Fibroblast of lung (primary cell): ENCODE measurements around the gene SLAMF1.

Experiments
- EZH2 ChIP-seq: IDR thresholded peaks from 2 replicates; pipeline ENCODE4 v1.5.1; 2012; ENCODE audit warnings: low read length, control low read depth, mild to moderate bottlenecking; ENCODE audit errors: missing control alignments
- TF ChIP-seq, protein P1 (sequence below), 2 donors: IDR thresholded peaks in 1 of 2; conservative IDR thresholded peaks in 1 of 2; 1 replicate in 1 of 2; 2 replicates in 1 of 2; pipeline ENCODE4 v1.5.1; 2011 to 2012; ENCODE audit warnings: low read length in 2 of 2, control low read depth in 1 of 2, inconsistent platforms in 1 of 2, low read depth in 1 of 2, mild to moderate bottlenecking in 1 of 2

DNA sequence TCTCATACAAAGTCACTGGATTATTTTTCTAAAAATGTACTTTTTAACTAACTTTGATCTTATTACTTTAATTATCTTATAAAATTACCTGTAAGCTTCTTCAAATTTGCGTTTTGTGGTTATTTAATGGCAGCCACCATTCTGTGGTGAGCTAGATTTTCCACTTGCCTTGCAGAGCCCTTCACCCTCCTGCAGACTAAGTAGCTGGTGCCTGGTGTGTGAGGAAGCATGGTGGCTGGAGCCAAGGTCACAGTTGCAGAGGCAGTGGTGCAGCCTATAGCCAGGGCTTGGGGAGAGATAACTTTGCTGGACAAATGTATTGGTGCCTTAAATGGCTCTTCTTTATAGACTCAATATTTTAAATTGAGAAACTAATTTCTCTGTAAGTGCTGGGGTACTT is 56.4 kb downstream of the SLAMF1 start:
- TF ChIP-seq, protein P1, sequence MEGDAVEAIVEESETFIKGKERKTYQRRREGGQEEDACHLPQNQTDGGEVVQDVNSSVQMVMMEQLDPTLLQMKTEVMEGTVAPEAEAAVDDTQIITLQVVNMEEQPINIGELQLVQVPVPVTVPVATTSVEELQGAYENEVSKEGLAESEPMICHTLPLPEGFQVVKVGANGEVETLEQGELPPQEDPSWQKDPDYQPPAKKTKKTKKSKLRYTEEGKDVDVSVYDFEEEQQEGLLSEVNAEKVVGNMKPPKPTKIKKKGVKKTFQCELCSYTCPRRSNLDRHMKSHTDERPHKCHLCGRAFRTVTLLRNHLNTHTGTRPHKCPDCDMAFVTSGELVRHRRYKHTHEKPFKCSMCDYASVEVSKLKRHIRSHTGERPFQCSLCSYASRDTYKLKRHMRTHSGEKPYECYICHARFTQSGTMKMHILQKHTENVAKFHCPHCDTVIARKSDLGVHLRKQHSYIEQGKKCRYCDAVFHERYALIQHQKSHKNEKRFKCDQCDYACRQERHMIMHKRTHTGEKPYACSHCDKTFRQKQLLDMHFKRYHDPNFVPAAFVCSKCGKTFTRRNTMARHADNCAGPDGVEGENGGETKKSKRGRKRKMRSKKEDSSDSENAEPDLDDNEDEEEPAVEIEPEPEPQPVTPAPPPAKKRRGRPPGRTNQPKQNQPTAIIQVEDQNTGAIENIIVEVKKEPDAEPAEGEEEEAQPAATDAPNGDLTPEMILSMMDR (conservative IDR thresholded peaks at IDR 0.05 in 1 of 2, IDR thresholded peaks at IDR 0.05 in 1 of 2; ENCODE audit: low read depth in 1 of 2, low read length in 2 of 2) = no peak
- TF ChIP-seq EZH2 = no peak
